HG02798 (cell line): ENCODE results near the gene RUNDC3A.

Source experiments
- ATAC-seq: cut with Tn5 transposase; IDR thresholded peaks from one replicate; pipeline ENCODE4 v1.9.1; 2021; ENCODE audit warnings: mild to moderate bottlenecking; ENCODE audit not compliant: unreplicated experiment, poor library complexity

The RUNDC3A gene

DNA sequence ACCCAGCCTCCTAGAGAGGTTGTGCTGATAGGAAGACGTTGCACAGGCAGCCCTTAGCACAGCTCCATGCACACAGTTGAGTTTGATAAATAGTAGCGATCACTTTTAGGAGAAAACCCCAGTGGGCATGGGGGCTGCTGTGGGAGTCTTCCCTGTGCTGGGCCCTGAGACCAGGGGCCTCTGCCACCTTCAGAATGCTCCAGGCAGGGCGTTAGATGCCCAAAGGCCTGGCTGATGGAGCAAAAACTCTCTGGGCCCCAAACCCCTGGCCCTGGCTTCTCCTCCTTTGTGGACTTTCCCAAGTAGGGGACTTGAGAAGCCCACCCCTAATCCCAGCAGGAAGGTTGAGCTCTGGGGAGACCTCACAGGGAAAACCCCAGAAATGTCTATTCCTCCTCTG is 26.1 kb upstream of the RUNDC3A start:
- ATAC-seq, result no peak

- no peak for ATAC-seq
Observed at GRCh38 chr17:44283344-44284023, 24.9 kb upstream of the RUNDC3A start.

DNA sequence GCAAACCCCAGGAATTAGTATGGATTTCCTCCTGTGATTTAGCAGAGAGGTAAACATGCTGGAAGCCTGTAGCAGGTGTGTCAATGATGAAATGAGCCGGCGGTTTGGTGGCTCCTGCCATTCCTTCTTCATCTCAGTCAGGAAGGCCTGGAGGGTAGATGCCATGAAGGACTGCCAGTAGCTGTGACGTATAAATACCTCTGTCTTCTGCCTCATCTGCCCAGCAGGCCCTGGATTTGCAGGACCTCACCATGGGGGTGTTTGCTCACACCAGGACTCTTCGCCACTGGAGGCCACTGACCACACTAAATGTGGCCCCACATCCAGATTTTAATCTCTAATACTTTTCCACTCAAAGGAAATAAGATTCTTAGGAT is 24.4 kb upstream of the RUNDC3A start:
- ATAC-seq, result no peak

GRCh38 chr17:44287651-44288050 is 20.8 kb upstream of the RUNDC3A start:
- no peak for ATAC-seq

GRCh38 chr17:44293509-44294226 is 14.7 kb upstream of the RUNDC3A start:
- no peak for ATAC-seq

- no peak for ATAC-seq
Observed at GRCh38 chr17:44297975-44298374, 10.4 kb upstream of the RUNDC3A start.

DNA sequence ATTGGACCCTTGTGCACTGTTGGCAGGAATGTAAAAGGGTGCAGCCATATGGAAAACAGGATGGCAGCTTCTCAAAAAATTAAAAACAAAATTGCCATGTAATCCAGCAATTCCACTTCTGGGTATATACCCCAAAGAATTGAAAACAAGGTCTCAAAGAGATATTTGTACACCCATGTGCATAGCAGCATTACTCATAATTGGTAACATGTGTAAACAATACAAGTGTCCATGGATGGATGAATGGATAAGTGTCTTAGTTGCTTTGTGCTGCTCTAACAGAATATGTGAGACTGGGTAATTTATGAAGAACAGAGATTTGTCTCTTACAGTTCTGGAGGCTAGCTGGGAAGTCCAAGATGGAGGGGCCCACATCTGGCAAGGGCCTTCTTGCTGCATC is 3.8 kb upstream of the RUNDC3A start:
- ATAC-seq, result no peak

GRCh38 chr17:44307387-44308186 is 814 bp upstream of the RUNDC3A start:
- no peak for ATAC-seq

- no peak for ATAC-seq
Observed at GRCh38 chr17:44308865-44309264, 464 bp downstream of the RUNDC3A start.

DNA sequence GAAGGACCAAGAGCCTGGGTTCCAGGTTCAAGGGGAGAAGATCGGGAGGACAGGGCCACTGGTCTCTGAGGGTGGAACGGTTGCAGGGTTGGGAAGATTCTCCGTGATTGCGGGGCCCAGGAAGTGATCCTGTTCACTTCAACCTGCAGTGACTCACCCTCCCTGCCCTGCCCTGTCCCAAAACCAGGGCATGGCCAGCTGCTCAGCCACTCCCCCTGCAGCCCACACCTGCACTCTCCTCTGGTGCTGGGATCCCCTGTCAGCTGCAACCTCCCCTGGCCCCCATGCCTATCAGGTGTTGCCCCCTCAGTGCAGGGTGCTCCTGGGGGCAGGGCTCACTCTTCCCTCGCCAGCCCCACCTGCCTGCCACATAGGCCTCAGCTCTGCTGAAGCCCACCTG is 1.1 kb downstream of the RUNDC3A start:
- no peak for ATAC-seq

DNA sequence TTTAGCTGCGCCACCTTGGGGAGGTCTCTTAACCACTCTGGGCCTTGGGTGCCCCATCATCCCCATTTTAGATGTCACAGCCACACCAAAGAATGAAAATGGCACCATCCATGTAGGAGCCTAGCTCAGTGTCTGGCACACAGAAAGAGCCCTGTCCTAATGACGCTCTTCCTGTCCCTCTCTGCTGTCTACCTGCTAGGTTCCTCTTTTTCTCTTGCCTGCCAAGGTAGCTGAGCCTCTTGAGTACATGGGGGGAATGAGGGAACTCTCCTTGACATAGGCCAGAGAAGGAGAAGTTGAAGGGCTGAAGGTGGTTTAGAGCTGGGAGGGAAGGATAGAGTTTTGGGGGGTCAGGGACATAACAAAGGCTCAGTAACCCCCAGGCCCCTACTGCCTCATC is 1.8 kb downstream of the RUNDC3A start:
- no peak for ATAC-seq

GRCh38 chr17:44310609-44311376 is 2.4 kb downstream of the RUNDC3A start:
- no peak for ATAC-seq

DNA sequence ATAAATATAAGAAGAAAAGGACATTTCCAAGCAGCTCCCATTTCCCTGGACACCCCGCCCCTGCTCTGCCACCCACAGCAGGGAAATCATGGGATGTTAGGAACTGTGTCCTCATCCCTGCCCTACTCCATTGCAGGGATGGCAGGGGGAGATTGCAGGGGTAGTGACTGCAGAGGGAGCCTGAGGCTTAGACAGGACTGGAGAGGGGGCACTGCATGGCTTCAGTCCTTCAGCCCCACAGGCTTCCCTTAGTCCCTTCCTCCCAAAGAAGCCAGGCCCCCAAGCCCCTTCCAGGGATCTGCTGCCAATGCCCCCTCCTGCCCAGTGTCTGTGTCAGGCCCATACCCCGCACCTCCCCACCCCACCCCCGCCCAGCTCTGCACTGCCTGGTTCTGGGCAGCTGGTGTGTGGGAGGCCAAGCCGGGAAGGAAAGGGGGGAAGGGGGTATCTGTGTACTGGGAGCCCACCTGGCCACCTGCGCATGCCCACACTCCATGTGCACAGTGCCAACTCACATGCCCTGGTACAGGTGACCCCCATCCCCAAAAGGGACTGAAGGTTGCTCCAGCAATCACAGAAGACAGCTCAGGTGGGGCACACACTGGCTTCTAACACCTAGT is 3.3 kb downstream of the RUNDC3A start:
- no peak for ATAC-seq

- ATAC-seq, result no peak
Observed at GRCh38 chr17:44312396-44313104, 4.1 kb downstream of the RUNDC3A start.

DNA sequence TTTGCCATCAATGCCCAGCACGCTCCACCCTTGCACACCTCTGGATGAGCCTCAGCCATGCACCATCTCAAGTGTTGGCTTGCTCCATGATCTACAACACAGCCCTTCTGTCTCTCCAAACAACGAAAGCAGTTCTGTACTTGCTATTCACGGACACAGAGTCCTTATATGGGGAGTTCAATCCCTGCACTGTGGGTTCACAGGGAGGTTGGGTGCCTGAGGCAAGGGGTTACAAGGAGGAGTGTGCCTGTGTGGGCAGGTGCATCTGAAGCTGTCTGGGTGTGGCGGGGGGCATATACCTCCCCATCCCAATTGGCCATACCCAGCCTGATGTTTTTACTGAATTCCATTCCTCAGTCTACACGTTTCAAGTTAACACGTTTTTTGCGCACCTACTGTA is 5.6 kb downstream of the RUNDC3A start:
- no peak for ATAC-seq

GRCh38 chr17:44314524-44314868 is 6.1 kb downstream of the RUNDC3A start:
- no peak for ATAC-seq

DNA sequence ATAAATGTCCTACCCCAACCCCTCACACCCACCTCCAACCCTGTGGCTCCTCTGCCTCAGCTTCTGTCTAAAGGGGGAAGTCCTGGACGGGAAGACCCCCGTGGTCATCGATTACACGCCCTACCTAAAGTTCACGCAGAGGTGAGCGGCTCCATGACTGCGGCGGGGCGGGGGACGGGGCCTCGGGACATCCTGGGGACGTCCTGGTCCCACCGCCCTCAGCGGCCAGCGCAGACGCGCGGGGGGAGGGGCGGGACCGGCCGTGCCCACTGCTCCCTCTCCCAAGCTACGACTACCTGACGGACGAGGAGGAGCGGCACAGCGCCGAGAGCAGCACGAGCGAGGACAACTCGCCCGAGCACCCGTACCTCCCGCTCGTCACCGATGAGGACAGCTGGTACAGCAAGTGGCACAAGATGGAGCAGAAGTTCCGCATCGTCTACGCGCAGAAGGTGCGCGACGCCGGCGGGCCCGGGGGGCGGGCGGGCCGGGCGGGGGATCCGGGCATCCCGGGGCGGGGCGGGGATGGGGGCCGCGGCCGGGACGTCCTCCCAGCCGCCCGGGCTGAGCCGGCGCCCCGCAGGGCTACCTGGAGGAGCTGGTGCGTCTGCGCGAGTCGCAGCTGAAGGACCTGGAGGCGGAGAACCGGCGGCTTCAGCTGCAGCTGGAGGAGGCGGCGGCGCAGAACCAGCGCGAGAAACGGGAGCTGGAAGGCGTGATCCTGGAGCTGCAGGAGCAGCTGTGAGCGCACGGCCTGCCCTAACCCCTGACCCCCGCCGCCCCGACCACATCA is 6.7 kb downstream of the RUNDC3A start:
- no peak for ATAC-seq

GRCh38 chr17:44315760-44316731 is 7.6 kb downstream of the RUNDC3A start:
- ATAC-seq, result no peak
